CD8-positive, alpha-beta memory T cell (primary cell): ENCODE results near the gene CALML4. TPM values are rescaled to one million over a fixed set of nuclear protein-coding genes. Genes with fewer than 3 reads are reported as not detected.

Experiments used
- CTCF ChIA-PET: fragments of 350-600 bp; sonication (Branson Sonifier 250); formaldehyde crosslinking; loops from one replicate; lab custom pipeline; 2021; ENCODE audit warnings: antibody characterized with exemption; lab: Charles Lee
- POLR2A ChIA-PET: fragments of 350-600 bp; sonication (Branson Sonifier 250); formaldehyde crosslinking; loops from one replicate; lab custom pipeline; 2021; ENCODE audit warnings: antibody characterized with exemption; lab: Charles Lee
- DNase-seq, 5 donors: peaks; one replicate each; pipeline versions ENCODE4 v3.0.0 to v3.0.0-alpha.2; 2020 to 2022; ENCODE audit warnings: mixed read lengths in 1 of 5
- H3K27ac ChIP-seq: one replicate; pipeline ENCODE4 v1.7.0; 2013; ENCODE audit warnings: low read depth, mild to moderate bottlenecking, low read length, moderate library complexity
- H3K27me3 ChIP-seq: 2 replicates; pipeline ENCODE4 v1.7.0; 2013; ENCODE audit warnings: low read length, mild to moderate bottlenecking; ENCODE audit not compliant: insufficient read depth, poor library complexity, severe bottlenecking
- H3K36me3 ChIP-seq: 2 replicates; pipeline ENCODE4 v1.7.0; 2013; ENCODE audit warnings: mild to moderate bottlenecking, low read length, moderate library complexity; ENCODE audit not compliant: insufficient read depth
- H3K4me1 ChIP-seq: 2 replicates; pipeline ENCODE4 v1.7.0; 2013; ENCODE audit warnings: mild to moderate bottlenecking, low read length, moderate library complexity; ENCODE audit not compliant: insufficient read depth
- H3K4me3 ChIP-seq: 2 replicates; pipeline ENCODE4 v1.7.0; 2013; ENCODE audit warnings: mild to moderate bottlenecking, low read length
- H3K9me3 ChIP-seq: 2 replicates; pipeline ENCODE4 v1.7.0; 2013; ENCODE audit warnings: mild to moderate bottlenecking, low read length
- H3K27ac Mint-ChIP-seq, 8 donors: one replicate each; pipeline ENCODE4 v1.8.0; 2020 to 2021; ENCODE audit warnings: mixed read lengths in 8 of 8, mild to moderate bottlenecking in 6 of 8, inconsistent platforms in 3 of 8, moderate library complexity in 3 of 8
- H3K27me3 Mint-ChIP-seq, 2 donors: one replicate each; pipeline ENCODE4 v1.8.0; 2020 to 2021; ENCODE audit warnings: mixed read lengths in 2 of 2, mild to moderate bottlenecking in 1 of 2, moderate library complexity in 1 of 2
- H3K36me3 Mint-ChIP-seq, 3 donors: one replicate each; pipeline ENCODE4 v1.8.0; 2020 to 2021; ENCODE audit warnings: mixed read lengths in 3 of 3, inconsistent platforms in 1 of 3, mild to moderate bottlenecking in 1 of 3
- H3K4me1 Mint-ChIP-seq, 3 donors: one replicate each; pipeline ENCODE4 v1.8.0; 2020 to 2021; ENCODE audit warnings: mixed read lengths in 3 of 3, inconsistent platforms in 1 of 3, mild to moderate bottlenecking in 1 of 3
- H3K4me3 Mint-ChIP-seq, 7 donors: one replicate each; pipeline ENCODE4 v1.8.0; 2020 to 2021; ENCODE audit warnings: mixed read lengths in 7 of 7, mild to moderate bottlenecking in 6 of 7, moderate library complexity in 4 of 7, inconsistent platforms in 2 of 7
- H3K9me3 Mint-ChIP-seq, 5 donors: one replicate each; pipeline ENCODE4 v1.8.0; 2020 to 2022; ENCODE audit warnings: mixed read lengths in 5 of 5, mild to moderate bottlenecking in 3 of 5, moderate library complexity in 2 of 5, inconsistent platforms in 1 of 5
- polyA plus RNA-seq: library from polyadenylated mRNA; unstranded; fragments of 300-500 nt; fragmentation: Illumina TruSeq; gene quantifications from one replicate; pipeline ENCODE4 v1.2.3, GENCODE V29; 2021
- total RNA-seq, 2 experiments: library from RNA; stranded (reverse); gene quantifications; one replicate each; pipeline ENCODE4 v1.2.3, GENCODE V29; 2021

CALML4 gene
- total and polyA plus RNA-seq, 3 experiments from 2014 or later = 0.40 to 6.4 (median 4.9) TPM

DNA sequence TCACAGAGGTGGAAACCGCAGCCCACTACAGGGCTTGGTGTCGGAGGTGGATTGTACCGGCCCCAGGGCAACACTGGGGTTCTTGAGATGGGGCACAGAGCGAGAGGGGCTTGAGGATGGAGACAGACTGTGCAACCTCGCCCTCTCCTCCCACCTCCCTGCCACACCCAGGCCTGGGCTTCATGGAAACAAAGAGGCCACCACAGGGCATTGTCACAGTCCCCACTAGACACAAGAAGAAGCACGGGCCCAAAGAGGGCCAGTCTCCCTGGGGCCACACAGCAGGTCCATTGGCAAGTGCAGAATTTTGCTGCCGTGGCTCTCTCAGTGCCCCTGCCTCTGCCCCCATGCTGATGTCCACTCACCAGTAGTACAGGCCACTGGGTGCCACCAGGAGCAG is 4.1 kb upstream of the CALML4 start:
- peak overlapping the region in 2 of 8 donors; percentile 57 to 76 for H3K27ac Mint-ChIP-seq
- no peaks in the 10 kb centered on the region for H3K36me3 Mint-ChIP-seq
- H3K27me3 Mint-ChIP-seq = no peaks in the 10 kb centered on the region
- ChIA-PET CTCF (no interaction called here), POLR2A (no interaction called here)
- Histone ChIP-seq H3K4me1 (no peaks in the 10 kb centered on the region), H3K9me3 (no peaks in the 10 kb centered on the region), H3K27me3 (no peaks in the 10 kb centered on the region), H3K4me3 (no peak overlapping the region), H3K36me3 (no peaks in the 10 kb centered on the region), H3K27ac (no peak overlapping the region)
- DNase-seq = no peak
- no peaks in the 10 kb centered on the region for H3K9me3 Mint-ChIP-seq
- no peak overlapping the region for H3K4me3 Mint-ChIP-seq
- H3K4me1 Mint-ChIP-seq = peaks cover 6 to 10% (median 7%) of the 10 kb centered on the region in 3 donors

DNA sequence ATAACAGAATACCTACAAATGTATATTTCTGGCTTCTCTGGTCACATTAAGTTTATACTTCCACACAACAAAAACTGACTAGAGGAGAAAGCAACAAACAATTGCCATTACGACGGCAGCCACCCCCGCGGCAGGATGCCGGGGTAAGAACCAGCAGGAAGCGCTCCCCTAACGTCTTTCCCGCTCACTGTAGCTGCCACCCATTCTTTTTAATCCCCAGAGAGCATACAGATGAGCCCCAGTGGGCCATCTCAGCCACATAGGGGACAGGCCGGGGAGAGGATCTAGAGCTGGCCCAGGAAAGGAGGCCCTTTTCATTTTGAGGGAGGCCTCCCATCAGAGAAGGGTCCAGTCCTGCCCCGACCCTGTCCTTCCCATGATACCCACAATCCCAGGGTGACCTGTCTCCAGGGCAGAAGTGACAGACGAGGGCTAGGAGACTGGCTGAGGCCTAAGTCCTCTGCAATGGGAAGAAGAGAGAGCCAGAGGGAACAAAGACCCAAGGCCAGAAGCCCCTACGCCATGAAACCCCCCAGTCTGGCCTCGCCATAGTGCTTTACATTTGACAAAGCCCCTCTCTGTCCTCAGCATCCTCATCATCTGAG is 3.6 kb upstream of the CALML4 start:
- Histone ChIP-seq H3K27ac (no peak overlapping the region), H3K27me3 (no peaks in the 10 kb centered on the region), H3K4me3 (no peak overlapping the region), H3K9me3 (no peaks in the 10 kb centered on the region), H3K36me3 (no peaks in the 10 kb centered on the region), H3K4me1 (no peaks in the 10 kb centered on the region)
- CTCF ChIA-PET = no interaction called here
- Mint-ChIP-seq H3K27me3 (no peaks in the 10 kb centered on the region), H3K9me3 (no peaks in the 10 kb centered on the region), H3K27ac (peak overlapping the region in 7 of 8 donors; percentile 25 to 85 (median 68)), H3K4me1 (peaks cover 6 to 10% (median 7%) of the 10 kb centered on the region in 3 donors), H3K4me3 (no peak overlapping the region), H3K36me3 (no peaks in the 10 kb centered on the region)
- no peak for DNase-seq
- POLR2A ChIA-PET = no interaction called here

DNA sequence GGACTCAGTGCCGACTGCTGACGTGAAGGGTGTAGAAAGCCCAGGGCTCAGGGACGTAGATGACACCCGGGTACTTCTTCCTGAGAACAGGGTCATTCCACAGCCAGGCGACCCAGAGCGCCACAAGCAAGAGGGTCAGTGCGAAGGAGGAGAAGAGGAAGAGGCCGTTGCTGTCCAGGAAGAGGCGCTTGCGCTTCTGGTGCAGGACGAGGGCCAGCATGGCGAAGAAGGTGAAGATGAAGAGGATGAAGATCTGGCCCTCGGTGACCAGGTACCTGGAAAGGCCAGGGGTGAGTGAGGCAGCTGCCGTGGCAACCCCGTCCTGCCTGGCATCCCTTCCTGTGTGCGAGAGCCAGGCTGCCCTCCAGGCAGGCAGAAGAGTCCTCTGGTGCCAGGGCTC is 3.0 kb upstream of the CALML4 start:
- peak overlapping the region in 4 of 8 donors; percentile 61 to 80 (median 70) for H3K27ac Mint-ChIP-seq
- no peaks in the 10 kb centered on the region for H3K36me3 Mint-ChIP-seq
- no peaks in the 10 kb centered on the region for H3K9me3 Mint-ChIP-seq
- ChIA-PET POLR2A (no interaction called here), CTCF (no interaction called here)
- H3K36me3 ChIP-seq = no peaks in the 10 kb centered on the region
- DNase-seq = no peak
- no peaks in the 10 kb centered on the region for H3K4me1 ChIP-seq
- no peaks in the 10 kb centered on the region for H3K27me3 Mint-ChIP-seq
- peaks cover 6 to 10% (median 7%) of the 10 kb centered on the region in 3 donors for H3K4me1 Mint-ChIP-seq
- no peak overlapping the region for H3K4me3 ChIP-seq
- H3K27ac ChIP-seq = no peak overlapping the region
- no peaks in the 10 kb centered on the region for H3K9me3 ChIP-seq
- H3K4me3 Mint-ChIP-seq = no peak overlapping the region
- H3K27me3 ChIP-seq = no peaks in the 10 kb centered on the region

DNA sequence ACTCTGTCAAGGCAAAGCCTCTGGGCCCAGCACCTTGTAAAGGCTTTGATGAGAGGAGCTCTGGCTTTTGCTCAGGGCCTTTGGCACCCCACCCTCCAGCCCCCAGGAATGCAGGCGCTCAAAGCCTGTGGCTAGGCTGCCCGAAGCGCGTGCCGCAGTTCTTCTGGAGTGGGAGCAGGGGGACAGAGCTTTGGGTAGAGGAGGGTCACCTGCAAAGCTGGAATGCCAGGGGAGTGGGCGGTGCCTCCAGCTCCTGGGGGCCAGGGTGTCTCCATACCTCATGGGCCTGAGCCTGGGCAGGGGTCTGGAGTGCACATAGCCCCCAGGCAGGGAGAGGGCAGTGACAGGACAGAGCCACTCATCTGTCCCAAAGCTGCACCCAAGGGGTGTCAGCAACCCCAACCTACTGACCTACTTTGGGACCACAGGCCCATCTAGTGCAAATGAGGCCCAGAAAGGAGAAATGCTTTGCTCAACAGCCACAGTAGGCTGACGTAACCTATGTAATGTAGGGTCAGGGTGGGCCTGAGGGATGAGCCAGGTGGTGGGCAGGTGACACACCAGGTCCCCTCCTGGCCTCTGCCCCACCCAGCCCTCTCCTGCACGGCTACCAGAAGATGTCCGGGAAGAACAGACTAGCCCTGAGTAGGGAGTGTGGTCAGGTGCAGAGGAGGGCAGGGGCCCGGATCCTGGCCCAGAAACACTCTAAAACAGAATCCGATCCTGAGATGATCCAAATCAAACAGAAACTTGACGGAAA is 2.2 kb upstream of the CALML4 start:
- ChIA-PET CTCF (no interaction called here), POLR2A (no interaction called here)
- Histone ChIP-seq H3K4me3 (no peak overlapping the region), H3K27ac (no peak overlapping the region), H3K4me1 (no peaks in the 10 kb centered on the region), H3K27me3 (no peaks in the 10 kb centered on the region), H3K36me3 (no peaks in the 10 kb centered on the region), H3K9me3 (no peaks in the 10 kb centered on the region)
- H3K27ac Mint-ChIP-seq = peak overlapping the region in 3 of 8 donors; percentile 33 to 70 (median 45)
- no peak for DNase-seq
- no peaks in the 10 kb centered on the region for H3K27me3 Mint-ChIP-seq
- no peaks in the 10 kb centered on the region for H3K36me3 Mint-ChIP-seq
- H3K9me3 Mint-ChIP-seq = no peaks in the 10 kb centered on the region
- H3K4me3 Mint-ChIP-seq = peak overlapping the region in 1 of 7 donors; percentile 18
- peaks cover 6 to 10% (median 7%) of the 10 kb centered on the region in 3 donors for H3K4me1 Mint-ChIP-seq

DNA sequence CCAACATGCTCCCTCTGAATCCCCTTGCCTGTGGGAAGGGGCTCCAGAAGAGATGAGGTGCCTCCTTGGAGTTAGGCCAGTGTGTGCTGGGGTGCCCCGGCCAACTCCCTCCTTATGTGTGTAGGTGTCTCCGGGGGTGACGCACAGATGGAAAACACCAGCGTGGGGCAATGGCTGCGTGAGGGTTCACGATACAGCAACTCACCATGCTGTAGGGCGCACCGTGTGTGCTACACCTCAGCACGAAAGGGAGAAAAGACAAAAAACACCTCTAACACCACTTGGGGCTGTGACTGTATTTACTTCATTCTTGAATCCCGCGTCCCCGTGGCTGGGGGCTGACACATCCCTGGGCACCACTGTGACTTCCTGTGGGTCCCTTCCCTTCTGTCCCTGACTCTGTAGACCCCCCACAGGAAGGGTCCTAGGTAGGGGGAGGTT is 1.6 kb upstream of the CALML4 start:
- CTCF ChIA-PET = no interaction called here
- Mint-ChIP-seq H3K4me1 (peaks cover 6 to 10% (median 7%) of the 10 kb centered on the region in 3 donors), H3K9me3 (no peaks in the 10 kb centered on the region), H3K27ac (no peak overlapping the region), H3K27me3 (no peaks in the 10 kb centered on the region), H3K36me3 (no peaks in the 10 kb centered on the region), H3K4me3 (no peak overlapping the region)
- no peaks in the 10 kb centered on the region for H3K36me3 ChIP-seq
- H3K4me3 ChIP-seq = no peak overlapping the region
- POLR2A ChIA-PET = no interaction called here
- no peaks in the 10 kb centered on the region for H3K9me3 ChIP-seq
- no peaks in the 10 kb centered on the region for H3K4me1 ChIP-seq
- H3K27me3 ChIP-seq = no peaks in the 10 kb centered on the region
- DNase-seq = no peak
- H3K27ac ChIP-seq = no peak overlapping the region

DNA sequence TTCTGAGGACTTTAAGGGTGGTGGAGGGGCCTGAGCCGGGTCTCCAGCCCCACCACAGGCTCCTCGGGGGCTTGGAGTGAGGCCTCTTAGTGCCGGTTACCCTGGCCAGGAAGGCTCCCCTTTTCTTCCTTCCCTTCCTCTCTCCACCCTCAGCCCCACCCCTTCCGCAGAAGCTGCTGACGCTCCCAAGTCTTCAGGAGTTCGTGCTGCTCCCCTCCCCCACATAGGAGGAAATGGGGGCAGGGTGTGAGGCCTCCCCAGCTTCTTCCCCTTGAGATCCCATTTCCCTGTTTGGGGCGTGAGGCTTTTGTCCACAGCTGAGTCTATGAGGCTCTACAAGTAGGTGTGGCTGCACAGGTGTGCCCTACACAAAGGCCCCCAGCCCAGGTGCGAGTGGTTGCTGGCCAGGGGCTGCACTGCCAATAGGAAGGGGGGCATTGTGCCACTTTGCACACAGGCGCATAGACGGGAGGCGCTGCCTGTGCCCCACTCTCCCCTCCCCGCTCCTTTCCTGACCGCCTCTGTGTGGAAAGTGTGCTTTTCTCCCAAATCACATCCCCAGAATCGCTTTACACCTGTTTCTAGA is 915 bp upstream of the CALML4 start:
- no peaks in the 10 kb centered on the region for H3K36me3 ChIP-seq
- H3K27me3 ChIP-seq = no peaks in the 10 kb centered on the region
- no peak overlapping the region for H3K4me3 ChIP-seq
- Mint-ChIP-seq H3K36me3 (no peaks in the 10 kb centered on the region), H3K27ac (peak overlapping the region in 3 of 8 donors; percentile 12 to 81 (median 78)), H3K4me3 (peak overlapping the region in 2 of 7 donors; percentile 36 to 64), H3K27me3 (no peaks in the 10 kb centered on the region), H3K9me3 (no peaks in the 10 kb centered on the region), H3K4me1 (peaks cover 6 to 10% (median 7%) of the 10 kb centered on the region in 3 donors)
- no peak for DNase-seq
- H3K4me1 ChIP-seq = no peaks in the 10 kb centered on the region
- H3K9me3 ChIP-seq = no peaks in the 10 kb centered on the region
- POLR2A ChIA-PET = no interaction called here
- CTCF ChIA-PET = no interaction called here
- H3K27ac ChIP-seq = peak overlapping the region; percentile 47

DNA sequence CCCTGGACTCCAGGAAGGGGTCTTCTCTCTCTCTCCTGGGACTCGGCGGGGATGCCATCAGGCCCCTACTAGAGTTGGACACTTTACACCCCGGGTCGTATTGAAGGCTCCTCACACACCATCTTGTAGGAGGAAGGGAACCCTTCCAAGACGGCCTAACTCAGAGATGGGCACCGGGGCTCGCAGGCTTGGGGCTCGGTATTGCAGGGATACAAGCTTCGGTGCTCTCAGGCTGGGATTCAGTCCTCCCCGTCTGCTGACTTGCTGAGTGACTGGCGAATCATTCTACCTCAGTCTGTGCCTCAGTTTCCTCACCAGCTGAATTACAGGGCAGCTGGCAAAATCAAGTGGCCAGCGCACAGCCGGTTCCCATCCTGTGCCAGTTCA is 419 bp upstream of the CALML4 start:
- no peaks in the 10 kb centered on the region for H3K36me3 Mint-ChIP-seq
- Histone ChIP-seq H3K4me3 (no peak overlapping the region), H3K36me3 (no peaks in the 10 kb centered on the region), H3K27ac (peak overlapping the region; percentile 47), H3K9me3 (no peaks in the 10 kb centered on the region), H3K27me3 (no peaks in the 10 kb centered on the region), H3K4me1 (no peaks in the 10 kb centered on the region)
- H3K9me3 Mint-ChIP-seq = no peaks in the 10 kb centered on the region
- no peak for DNase-seq
- peaks cover 6 to 10% (median 7%) of the 10 kb centered on the region in 3 donors for H3K4me1 Mint-ChIP-seq
- no peak overlapping the region for H3K4me3 Mint-ChIP-seq
- H3K27ac Mint-ChIP-seq = peak overlapping the region in 1 of 8 donors; percentile 75
- CTCF ChIA-PET = no interaction called here
- POLR2A ChIA-PET = no interaction called here
- H3K27me3 Mint-ChIP-seq = no peaks in the 10 kb centered on the region

DNA sequence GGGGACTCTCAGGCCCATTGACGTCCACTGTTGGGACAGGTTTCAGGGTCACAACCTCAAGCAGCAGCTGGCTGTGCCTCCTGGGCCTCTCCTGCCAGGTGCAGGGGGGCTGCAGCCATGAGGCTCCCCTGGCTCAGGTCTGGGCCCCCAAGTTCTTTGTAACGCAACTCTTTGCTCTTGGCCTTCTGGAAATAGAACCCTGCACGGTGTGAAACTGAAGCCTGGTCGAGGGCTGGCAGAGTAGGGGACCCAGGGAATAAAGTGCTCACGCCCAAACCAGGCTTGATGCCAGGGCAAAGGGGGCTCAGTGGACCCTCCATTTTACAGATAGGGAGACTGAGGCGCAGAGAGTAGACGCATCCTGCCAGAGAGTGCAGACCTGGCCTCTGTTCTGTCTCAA is 771 bp downstream of the CALML4 start:
- H3K36me3 Mint-ChIP-seq = no peaks in the 10 kb centered on the region
- peaks cover under 1 to 5% (median 4%) of the 10 kb centered on the region in 3 donors for H3K4me1 Mint-ChIP-seq
- H3K27me3 ChIP-seq = no peaks in the 10 kb centered on the region
- no peak overlapping the region for H3K4me3 ChIP-seq
- H3K4me3 Mint-ChIP-seq = no peak overlapping the region
- H3K27ac ChIP-seq = no peak overlapping the region
- H3K27ac Mint-ChIP-seq = no peak overlapping the region
- DNase-seq = no peak
- no peaks in the 10 kb centered on the region for H3K36me3 ChIP-seq
- H3K4me1 ChIP-seq = no peaks in the 10 kb centered on the region
- no peaks in the 10 kb centered on the region for H3K9me3 Mint-ChIP-seq
- no peaks in the 10 kb centered on the region for H3K27me3 Mint-ChIP-seq
- H3K9me3 ChIP-seq = no peaks in the 10 kb centered on the region
- ChIA-PET POLR2A (no interaction called here), CTCF (no interaction called here)
